ENCODE measurements around the gene LRP4. TPM values are rescaled to one million over a fixed set of nuclear protein-coding genes. Genes with fewer than 3 reads are reported as not detected.

LRP4 gene
- total RNA-seq, 2 donors from 2014 or later = 10.6 to 20.4 TPM

GRCh38 chr11:46846510-46846830, 71.9 kb downstream of the LRP4 start:
- Histone ChIP-seq H3K4me1 (peaks cover 16% of the 10 kb centered on the region), H3K36me3 (replicated peaks in 1 of 2; ENCODE audit: insufficient read depth in 1 of 2, low read depth in 2 of 2) (no peaks in the 10 kb centered on the region), H3K9me3 (no peaks in the 10 kb centered on the region), H3K27ac (no peak overlapping the region), H3K4me3 (peak overlapping the region in 1 of 2 donors; percentile 27), H3K27me3 (no peaks in the 10 kb centered on the region)
- ATAC-seq (no peak), DNase-seq (no peak)
- no peak for TF ChIP-seq CTCF (IDR thresholded peaks at IDR 0.05)
- TF ChIP-seq POLR2A (IDR thresholded peaks at IDR 0.05) = no peak
- WGBS, 2 donors = 2% methylated on average over 6 of the region's 6 CpGs
- intact Hi-C loops (cut with DNase I) = no loop called here

GRCh38 chr11:46845740-46846509, 72.4 kb downstream of the LRP4 start, which contains the start of gene CKAP5:
CKAP5 (minus strand) TSS chr11:46846280; CDS start chr11:46821231, 25,049 bp downstream.
- Histone ChIP-seq H3K4me3 (peak within 1 kb of the TSS; percentile 27 to 58), H3K27me3 (no peaks in the 10 kb centered on the region), H3K36me3 (replicated peaks in 1 of 2; ENCODE audit: insufficient read depth in 1 of 2, low read depth in 2 of 2) (no peaks in the 10 kb centered on the region), H3K9me3 (no peaks in the 10 kb centered on the region), H3K4me1 (peaks cover 16% of the 10 kb centered on the region), H3K27ac (peak within 1 kb of the TSS; percentile 57 to 85 (median 76))
- peak; percentile 86 to 92 (median 90) for DNase-seq
- intact Hi-C loops (cut with DNase I) = no loop called here
- peak; percentile 98 for ATAC-seq
- TF ChIP-seq CTCF (IDR thresholded peaks at IDR 0.05) = peak in 1 of 7 experiments; percentile 21
- TF ChIP-seq POLR2A (IDR thresholded peaks at IDR 0.05) = peak in 2 of 3 donors; percentile 44 to 69
- WGBS, 2 donors = 1% methylated on average over 11 to 65 of the region's 83 CpGs

- peak overlapping the region; percentile 57 to 85 (median 76) for H3K27ac ChIP-seq
- peak overlapping the region; percentile 27 to 30 for H3K4me3 ChIP-seq
- ATAC-seq (no peak), DNase-seq (no peak)
- H3K4me1 ChIP-seq = peaks cover 16% of the 10 kb centered on the region
- TF ChIP-seq POLR2A (IDR thresholded peaks at IDR 0.05) (no peak), CTCF (IDR thresholded peaks at IDR 0.05) (no peak)
- H3K9me3 ChIP-seq = no peaks in the 10 kb centered on the region
- WGBS, 2 donors = 0% methylated on average over 12 of the region's 12 CpGs
- intact Hi-C loops (cut with DNase I) = no loop called here
- H3K36me3 ChIP-seq (replicated peaks in 1 of 2; ENCODE audit: insufficient read depth in 1 of 2, low read depth in 2 of 2) = no peaks in the 10 kb centered on the region
- H3K27me3 ChIP-seq = no peaks in the 10 kb centered on the region
These were observed 73.0 kb downstream of the LRP4 start for GRCh38 chr11:46845440-46845739.

GRCh38 chr11:46840116-46840515, 78.2 kb downstream of the LRP4 start:
- DNase-seq (no peak), ATAC-seq (no peak)
- intact Hi-C loops (cut with DNase I) = no loop called here
- no peaks in the 10 kb centered on the region for H3K9me3 ChIP-seq
- no peak overlapping the region for H3K4me3 ChIP-seq
- TF ChIP-seq CTCF (IDR thresholded peaks at IDR 0.05) (no peak), POLR2A (IDR thresholded peaks at IDR 0.05) (no peak)
- peaks cover 23% of the 10 kb centered on the region for H3K4me1 ChIP-seq
- no peak overlapping the region for H3K27ac ChIP-seq
- no peaks in the 10 kb centered on the region for H3K36me3 ChIP-seq (replicated peaks in 1 of 2; ENCODE audit: insufficient read depth in 1 of 2, low read depth in 2 of 2)
- H3K27me3 ChIP-seq = no peaks in the 10 kb centered on the region

GRCh38 chr11:46838501-46838900, 79.8 kb downstream of the LRP4 start:
- no peak overlapping the region for H3K4me3 ChIP-seq
- intact Hi-C loops (cut with DNase I) = no loop called here
- TF ChIP-seq CTCF (IDR thresholded peaks at IDR 0.05) (no peak), POLR2A (IDR thresholded peaks at IDR 0.05) (no peak)
- WGBS, 2 donors = 93 to 94% methylated on average over 6 of the region's 6 CpGs
- DNase-seq (no peak), ATAC-seq (no peak)
- no peaks in the 10 kb centered on the region for H3K27me3 ChIP-seq
- H3K9me3 ChIP-seq = no peaks in the 10 kb centered on the region
- H3K4me1 ChIP-seq = peaks cover 12% of the 10 kb centered on the region
- no peak overlapping the region for H3K27ac ChIP-seq
- no peaks in the 10 kb centered on the region for H3K36me3 ChIP-seq (replicated peaks in 1 of 2; ENCODE audit: insufficient read depth in 1 of 2, low read depth in 2 of 2)

All from body of pancreas (tissue), 4 donors.